GM18511 (cell line): ENCODE measurements around the gene KLHL22.
"Not testable (repeated sequence)": the region's sequence is repeated elsewhere in the genome, so short reads cannot be mapped to it uniquely, and the experiment has no call there.

Experiments
- ATAC-seq: cut with Tn5 transposase; IDR thresholded peaks from one replicate; pipeline ENCODE4 v1.9.1; 2021; ENCODE audit warnings: mild to moderate bottlenecking, moderate library complexity; ENCODE audit not compliant: unreplicated experiment

KLHL22 gene

GRCh38 chr22:20472629-20473442 lies 22.8 kb downstream of the KLHL22 start:
- no peak for ATAC-seq

- ATAC-seq: no peak
Measured at GRCh38 chr22:20471126-20471833, 24.3 kb downstream of the KLHL22 start.

GRCh38 chr22:20470525-20470924 lies 25.1 kb downstream of the KLHL22 start:
- ATAC-seq: not testable (repeated sequence)

GRCh38 chr22:20469110-20469868 lies 26.3 kb downstream of the KLHL22 start:
- no peak for ATAC-seq

- no peak for ATAC-seq
Measured at GRCh38 chr22:20466659-20467379, 28.8 kb downstream of the KLHL22 start.

GRCh38 chr22:20465759-20466077 lies 29.9 kb downstream of the KLHL22 start:
- no peak for ATAC-seq

GRCh38 chr22:20464912-20465758 lies 30.5 kb downstream of the KLHL22 start:
- ATAC-seq: no peak

GRCh38 chr22:20464096-20464614 lies 31.4 kb downstream of the KLHL22 start:
- no peak for ATAC-seq

GRCh38 chr22:20463324-20464095 lies 32.1 kb downstream of the KLHL22 start:
- ATAC-seq: no peak

- ATAC-seq: no peak
Measured at GRCh38 chr22:20459862-20460261, 35.7 kb downstream of the KLHL22 start.

- no peak for ATAC-seq
Measured at GRCh38 chr22:20459152-20459542, 36.4 kb downstream of the KLHL22 start.

- no peak for ATAC-seq
Measured at GRCh38 chr22:20458530-20459151, 37.0 kb downstream of the KLHL22 start.

GRCh38 chr22:20457506-20458240 lies 37.9 kb downstream of the KLHL22 start:
- ATAC-seq: no peak

GRCh38 chr22:20456722-20457076 lies 38.9 kb downstream of the KLHL22 start:
- no peak for ATAC-seq

- ATAC-seq: no peak
Measured at GRCh38 chr22:20456064-20456721, 39.4 kb downstream of the KLHL22 start.

- no peak for ATAC-seq
Measured at GRCh38 chr22:20455709-20456063, 39.9 kb downstream of the KLHL22 start.

GRCh38 chr22:20453222-20453621 lies 42.4 kb downstream of the KLHL22 start:
- no peak for ATAC-seq

- no peak for ATAC-seq
Measured at GRCh38 chr22:20451920-20452319, 43.7 kb downstream of the KLHL22 start.
